HG03095 (cell line): ENCODE results near the gene BICRA.
"Not testable (repeated sequence)": the region's sequence is repeated elsewhere in the genome, so short reads cannot be mapped to it uniquely, and the experiment has no call there.

ENCODE experiments used
- ATAC-seq: cut with Tn5 transposase; IDR thresholded peaks from one replicate; pipeline ENCODE4 v1.9.1; 2021; ENCODE audit warnings: moderate library complexity; ENCODE audit not compliant: unreplicated experiment

BICRA gene

GRCh38 chr19:47660435-47660832 is 51.5 kb downstream of the BICRA start:
- ATAC-seq = no peak

DNA sequence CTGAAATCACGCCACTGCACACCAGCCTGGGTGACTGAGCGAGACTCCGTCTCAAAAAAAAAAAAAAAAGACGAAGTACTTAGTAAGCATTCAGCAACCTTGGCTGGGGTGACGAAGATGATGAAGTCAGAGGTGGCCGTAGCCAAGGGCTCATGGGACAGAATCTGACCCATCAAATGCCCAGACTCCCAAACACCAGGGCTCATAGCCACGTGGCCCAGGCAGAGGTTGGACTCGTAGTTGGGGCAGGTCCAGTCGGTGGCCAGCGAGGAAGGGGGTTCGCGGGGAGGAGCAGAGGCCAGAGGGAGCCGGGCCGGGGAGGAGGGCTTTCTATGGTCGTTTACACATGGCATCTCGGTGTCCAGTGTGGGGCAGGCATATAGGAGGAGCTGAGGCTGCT is 52.2 kb downstream of the BICRA start:
- ATAC-seq = no peak

DNA sequence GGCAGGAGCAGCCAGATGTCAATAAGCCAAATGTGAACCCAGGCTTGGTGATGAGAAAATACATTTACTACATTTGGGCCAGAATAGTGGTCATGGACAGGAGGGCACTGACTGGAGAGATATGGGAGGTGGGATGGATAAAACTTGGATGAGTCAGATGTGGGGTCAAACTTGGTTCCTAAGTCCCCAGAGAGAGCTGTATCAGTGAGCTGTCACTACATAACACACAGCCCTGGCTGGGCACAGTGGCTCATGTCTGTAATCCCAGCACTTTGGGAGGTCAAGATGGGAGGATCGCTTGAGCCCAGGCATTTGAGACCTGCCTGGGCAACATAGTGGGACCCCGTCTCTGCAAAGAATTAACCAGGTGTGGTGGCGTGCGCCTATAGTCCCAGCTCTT is 52.7 kb downstream of the BICRA start:
- ATAC-seq = no peak

- ATAC-seq = no peak
Observed at GRCh38 chr19:47663435-47663910, 54.5 kb downstream of the BICRA start.

- ATAC-seq = no peak
Observed at GRCh38 chr19:47663911-47664771, 55.2 kb downstream of the BICRA start.

- ATAC-seq = not testable (repeated sequence)
Observed at GRCh38 chr19:47668556-47668955, 59.6 kb downstream of the BICRA start.

GRCh38 chr19:47670736-47671135 is 61.8 kb downstream of the BICRA start:
- ATAC-seq = no peak

GRCh38 chr19:47671499-47671898 is 62.6 kb downstream of the BICRA start:
- no peak for ATAC-seq

DNA sequence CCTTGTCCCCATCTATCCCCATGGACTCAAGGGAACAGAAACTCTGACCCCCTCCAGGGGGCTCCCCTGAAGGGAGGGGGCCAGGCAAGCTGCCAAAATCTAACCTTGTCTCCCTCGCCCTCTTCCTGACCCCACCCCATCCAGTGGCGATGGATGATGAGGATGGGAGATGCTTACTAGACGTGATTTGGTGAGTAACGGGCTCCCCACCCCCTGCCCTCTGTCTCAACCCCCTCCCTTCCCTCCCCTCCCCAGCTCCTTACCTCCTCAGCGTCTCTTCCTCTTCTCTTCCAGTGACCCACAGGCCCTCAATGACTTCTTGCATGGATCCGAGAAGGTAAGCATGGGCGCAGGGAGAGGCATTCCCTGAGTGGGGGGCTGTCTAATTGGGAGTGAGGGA is 64.5 kb downstream of the BICRA start:
- no peak for ATAC-seq

- no peak for ATAC-seq
Observed at GRCh38 chr19:47674548-47674947, 65.6 kb downstream of the BICRA start.

DNA sequence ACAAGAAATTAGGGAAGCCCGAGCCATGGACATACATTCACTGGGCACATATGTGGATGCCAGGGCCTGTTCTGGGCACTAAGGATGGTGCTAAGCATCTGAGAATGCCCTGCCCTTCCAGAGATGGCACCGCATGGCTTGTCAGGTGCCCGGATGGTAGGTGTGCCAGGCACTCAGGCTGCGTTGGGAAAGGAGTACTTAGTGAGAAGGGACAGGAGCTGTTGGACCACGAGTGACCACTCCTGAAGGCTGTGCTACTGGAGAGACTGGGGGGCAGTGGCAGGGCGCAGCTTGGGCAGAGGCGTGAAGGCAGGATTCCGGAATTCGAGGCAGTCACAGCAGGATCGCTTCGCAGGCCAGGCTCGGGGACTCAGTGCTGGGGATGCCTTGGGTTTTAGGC is 66.3 kb downstream of the BICRA start:
- no peak for ATAC-seq

GRCh38 chr19:47675859-47676258 is 66.9 kb downstream of the BICRA start:
- no peak for ATAC-seq

GRCh38 chr19:47676811-47677210 is 67.9 kb downstream of the BICRA start:
- ATAC-seq = no peak

DNA sequence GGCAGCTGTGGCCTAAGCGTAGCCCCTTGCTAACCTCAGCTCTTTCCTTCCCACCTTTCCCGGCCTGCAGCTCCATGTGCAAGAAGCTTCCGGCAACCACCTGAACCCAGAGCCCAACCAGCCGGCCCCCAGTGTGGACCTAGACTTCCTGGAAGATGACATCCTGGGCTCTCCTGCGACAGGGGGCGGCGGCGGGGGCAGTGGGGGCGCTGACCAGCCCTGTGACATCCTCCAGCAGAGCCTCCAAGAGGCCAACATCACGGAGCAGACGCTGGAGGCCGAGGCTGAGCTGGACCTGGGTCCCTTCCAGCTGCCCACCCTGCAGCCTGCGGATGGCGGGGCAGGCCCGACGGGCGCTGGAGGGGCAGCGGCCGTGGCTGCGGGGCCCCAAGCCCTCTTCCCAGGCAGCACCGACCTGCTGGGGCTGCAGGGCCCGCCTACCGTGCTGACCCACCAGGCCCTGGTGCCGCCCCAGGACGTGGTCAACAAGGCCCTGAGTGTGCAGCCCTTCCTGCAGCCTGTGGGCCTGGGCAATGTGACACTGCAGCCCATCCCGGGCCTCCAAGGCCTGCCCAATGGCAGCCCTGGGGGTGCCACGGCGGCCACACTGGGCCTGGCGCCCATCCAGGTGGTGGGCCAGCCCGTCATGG is 70.4 kb downstream of the BICRA start:
- ATAC-seq = no peak

- ATAC-seq = no peak
Observed at GRCh38 chr19:47679922-47680857, 71.3 kb downstream of the BICRA start.

GRCh38 chr19:47680858-47681332 is 72.0 kb downstream of the BICRA start:
- ATAC-seq = no peak

GRCh38 chr19:47681388-47681787 is 72.5 kb downstream of the BICRA start:
- no peak for ATAC-seq

- no peak for ATAC-seq
Observed at GRCh38 chr19:47681936-47682335, 73.0 kb downstream of the BICRA start.

DNA sequence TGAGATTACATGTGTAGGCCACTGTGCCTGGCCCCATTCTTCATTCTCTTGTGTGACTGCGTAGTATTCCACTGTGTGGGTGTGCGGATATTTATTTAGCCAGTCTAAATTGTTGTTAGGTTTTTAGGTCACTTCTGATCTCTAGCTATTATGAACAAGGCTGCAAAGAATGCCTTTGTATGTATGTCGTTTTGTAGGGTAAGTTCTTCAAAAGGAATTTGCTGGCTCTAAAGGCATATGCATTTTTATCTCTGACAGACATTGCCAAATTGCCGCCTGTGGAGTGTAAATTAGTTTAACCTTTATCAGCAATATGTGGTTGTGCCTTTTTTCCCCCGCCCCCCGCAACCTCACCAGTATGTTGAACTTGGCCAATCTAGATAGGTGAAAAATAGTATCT is 74.0 kb downstream of the BICRA start:
- ATAC-seq = no peak

DNA sequence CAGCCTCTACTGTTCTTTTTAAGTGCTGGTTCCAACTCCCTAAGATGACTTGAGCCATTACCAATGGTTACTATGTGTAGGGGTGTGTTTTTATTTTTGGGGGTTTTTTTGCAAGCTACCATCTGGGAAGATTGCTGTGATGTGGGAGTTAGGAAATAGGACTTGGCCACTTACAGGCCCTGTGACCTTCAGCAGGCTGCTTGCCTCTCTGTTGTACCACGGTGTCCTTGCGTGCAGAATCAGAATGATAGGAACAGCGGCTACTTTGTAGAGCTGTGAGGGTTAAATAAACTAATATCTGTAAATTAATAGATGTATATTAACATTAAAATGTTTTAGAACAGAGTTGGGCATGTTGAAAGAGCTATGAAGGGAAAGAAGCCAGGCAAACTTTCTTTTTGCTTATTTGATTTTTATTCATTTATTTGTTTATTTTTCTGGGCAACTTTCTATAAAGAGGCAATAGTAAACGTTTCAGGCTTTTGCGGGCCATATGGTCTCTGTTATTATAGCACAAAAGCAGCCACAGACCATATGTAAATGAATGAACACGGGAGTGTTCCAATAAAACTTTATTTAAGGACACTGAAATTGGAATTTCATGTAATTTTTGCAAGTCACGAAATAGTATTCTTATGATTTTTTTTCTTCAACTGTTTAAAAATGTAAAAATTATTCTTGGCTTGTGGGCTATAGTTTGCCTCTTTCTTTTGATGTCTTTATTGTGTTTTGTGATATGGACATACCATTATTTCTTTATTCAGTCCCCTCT is 77.9 kb downstream of the BICRA start:
- no peak for ATAC-seq
